ENCODE measurements around the gene VPS16. TPM values are rescaled to one million over a fixed set of nuclear protein-coding genes. Genes with fewer than 3 reads are reported as not detected.

VPS16 gene
- polyA plus RNA-seq, 1 donor from 2014 or later, result 117 TPM

DNA sequence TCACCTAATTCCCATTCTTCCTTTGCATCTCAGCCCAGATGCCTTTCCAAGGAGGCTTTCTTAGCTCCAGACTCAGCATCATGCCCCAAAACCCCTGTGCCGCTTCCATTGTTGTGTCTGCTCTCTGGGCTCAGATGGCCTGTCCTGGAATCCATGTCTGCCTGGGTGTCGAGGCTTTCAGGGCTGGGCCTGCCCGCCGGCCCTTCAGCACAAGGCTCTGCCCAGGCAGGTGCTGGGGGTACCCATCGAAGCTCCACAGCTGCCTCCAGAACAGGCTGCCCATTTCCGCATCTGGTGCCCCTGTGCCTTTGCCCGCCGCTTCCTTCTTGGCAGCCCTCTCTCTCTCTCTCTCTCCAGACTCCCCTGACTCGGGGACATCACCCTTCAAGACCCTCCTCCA is 41.3 kb upstream of the VPS16 start:
- H3K9ac ChIP-seq (ENCODE audit: low read length), result peak overlapping the region; percentile 63
- peak overlapping the region; percentile 75 for H3K4me3 ChIP-seq (ENCODE audit: low read length)
- H3K27ac ChIP-seq (ENCODE audit: low read length), result peak overlapping the region; percentile 29
- no peaks in the 10 kb centered on the region for H3K9me2 ChIP-seq (ENCODE audit: insufficient read depth, low read length)
- TF ChIP-seq EP300 (conservative IDR thresholded peaks at IDR 0.05; ENCODE audit: poor library complexity, severe bottlenecking) (no peak), SMC3 (conservative IDR thresholded peaks at IDR 0.05; ENCODE audit: poor library complexity) (no peak), REST (IDR thresholded peaks at IDR 0.05; ENCODE audit: borderline replicate concordance) (no peak), MXI1 (conservative IDR thresholded peaks at IDR 0.05; ENCODE audit: poor library complexity, severe bottlenecking) (no peak), TAF1 (IDR thresholded peaks at IDR 0.05; ENCODE audit: low read depth) (no peak), POLR2AphosphoS5 (IDR thresholded peaks at IDR 0.05) (no peak), RAD21 (conservative IDR thresholded peaks at IDR 0.05) (no peak), EZH2 (IDR thresholded peaks at IDR 0.05; ENCODE audit: borderline replicate concordance, insufficient read depth, low read length, poor library complexity, severe bottlenecking) (no peak)
- TF ChIP-seq, protein P1, sequence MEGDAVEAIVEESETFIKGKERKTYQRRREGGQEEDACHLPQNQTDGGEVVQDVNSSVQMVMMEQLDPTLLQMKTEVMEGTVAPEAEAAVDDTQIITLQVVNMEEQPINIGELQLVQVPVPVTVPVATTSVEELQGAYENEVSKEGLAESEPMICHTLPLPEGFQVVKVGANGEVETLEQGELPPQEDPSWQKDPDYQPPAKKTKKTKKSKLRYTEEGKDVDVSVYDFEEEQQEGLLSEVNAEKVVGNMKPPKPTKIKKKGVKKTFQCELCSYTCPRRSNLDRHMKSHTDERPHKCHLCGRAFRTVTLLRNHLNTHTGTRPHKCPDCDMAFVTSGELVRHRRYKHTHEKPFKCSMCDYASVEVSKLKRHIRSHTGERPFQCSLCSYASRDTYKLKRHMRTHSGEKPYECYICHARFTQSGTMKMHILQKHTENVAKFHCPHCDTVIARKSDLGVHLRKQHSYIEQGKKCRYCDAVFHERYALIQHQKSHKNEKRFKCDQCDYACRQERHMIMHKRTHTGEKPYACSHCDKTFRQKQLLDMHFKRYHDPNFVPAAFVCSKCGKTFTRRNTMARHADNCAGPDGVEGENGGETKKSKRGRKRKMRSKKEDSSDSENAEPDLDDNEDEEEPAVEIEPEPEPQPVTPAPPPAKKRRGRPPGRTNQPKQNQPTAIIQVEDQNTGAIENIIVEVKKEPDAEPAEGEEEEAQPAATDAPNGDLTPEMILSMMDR (IDR thresholded peaks at IDR 0.05; ENCODE audit: poor library complexity, severe bottlenecking), result no peak
- H3K27me3 ChIP-seq (ENCODE audit: insufficient read depth, low read depth, low read length), result peaks cover 45% of the 10 kb centered on the region
- H3K36me3 ChIP-seq (ENCODE audit: insufficient read depth, low read length), result no peaks in the 10 kb centered on the region
- H3F3A ChIP-seq (ENCODE audit: insufficient read depth, low read length, poor library complexity, severe bottlenecking), result no peaks in the 10 kb centered on the region
- H3K9me3 ChIP-seq (ENCODE audit: low read length), result no peaks in the 10 kb centered on the region
- peak overlapping the region; percentile 46 for H2AFZ ChIP-seq (ENCODE audit: low read depth, low read length)
- H3K79me2 ChIP-seq (replicated peaks; ENCODE audit: insufficient read depth, low read length), result no peaks in the 10 kb centered on the region
- H3K4me2 ChIP-seq (ENCODE audit: low read length), result peak overlapping the region; percentile 25
- H4K20me1 ChIP-seq (ENCODE audit: insufficient read depth), result no peaks in the 10 kb centered on the region

DNA sequence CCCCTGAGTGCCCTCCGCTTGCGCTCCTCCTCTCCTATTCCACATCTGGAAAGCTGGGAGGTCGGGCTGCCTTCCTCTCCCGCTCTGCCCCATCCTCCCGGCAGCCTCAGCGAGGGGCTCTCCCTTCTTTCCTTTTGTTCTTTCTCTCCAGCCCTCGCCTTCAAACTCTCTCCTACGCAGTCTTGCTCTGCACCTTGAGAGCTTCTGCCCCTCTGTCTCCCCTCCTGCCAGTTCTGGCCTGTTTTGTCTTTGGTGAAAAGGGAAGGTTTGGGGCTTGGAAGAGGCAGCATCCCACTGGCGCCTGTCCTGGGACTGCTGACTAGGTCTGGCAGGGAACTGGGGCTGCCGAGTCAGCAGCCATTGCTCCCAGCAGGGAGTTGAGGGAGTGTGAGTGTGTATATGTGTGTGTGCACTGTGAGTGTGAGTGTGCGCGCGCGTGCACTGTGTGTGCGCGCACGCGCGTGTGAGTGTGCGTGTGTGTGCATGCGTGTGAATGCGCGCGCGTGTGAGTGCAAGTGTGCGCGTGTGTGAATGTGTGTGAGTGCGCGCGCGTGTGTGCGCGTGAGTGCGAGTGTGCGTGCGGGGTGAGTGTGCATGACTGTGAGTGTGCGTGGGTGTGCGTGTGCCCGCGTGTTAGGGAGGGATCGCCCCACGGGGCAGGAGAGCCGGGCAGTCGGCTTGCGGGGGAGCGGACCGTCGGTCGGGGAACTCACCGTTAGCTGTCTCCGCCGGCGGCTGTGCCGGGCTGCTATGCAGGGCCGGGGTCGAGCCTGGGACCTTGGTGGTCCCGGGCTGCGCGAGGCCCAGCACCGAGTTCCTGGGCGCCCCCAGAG is 40.6 kb upstream of the VPS16 start:
- Histone ChIP-seq H4K20me1 (ENCODE audit: insufficient read depth) (no peaks in the 10 kb centered on the region), H3K4me2 (ENCODE audit: low read length) (peak overlapping the region; percentile 25), H3K27ac (ENCODE audit: low read length) (peak overlapping the region; percentile 29), H3K9me2 (ENCODE audit: insufficient read depth, low read length) (no peaks in the 10 kb centered on the region), H3F3A (ENCODE audit: insufficient read depth, low read length, poor library complexity, severe bottlenecking) (no peaks in the 10 kb centered on the region), H2AFZ (ENCODE audit: low read depth, low read length) (peak overlapping the region; percentile 46), H3K4me3 (ENCODE audit: low read length) (peak overlapping the region; percentile 75), H3K27me3 (ENCODE audit: insufficient read depth, low read depth, low read length) (peaks cover 51% of the 10 kb centered on the region), H3K9me3 (ENCODE audit: low read length) (no peaks in the 10 kb centered on the region), H3K9ac (ENCODE audit: low read length) (peak overlapping the region; percentile 63), H3K36me3 (ENCODE audit: insufficient read depth, low read length) (no peaks in the 10 kb centered on the region), H3K79me2 (replicated peaks; ENCODE audit: insufficient read depth, low read length) (no peaks in the 10 kb centered on the region)
- TF ChIP-seq, protein P1 (IDR thresholded peaks at IDR 0.05; ENCODE audit: poor library complexity, severe bottlenecking), result no peak
- TF ChIP-seq EP300 (conservative IDR thresholded peaks at IDR 0.05; ENCODE audit: poor library complexity, severe bottlenecking) (peak; percentile 10), REST (IDR thresholded peaks at IDR 0.05; ENCODE audit: borderline replicate concordance) (peak; percentile 87), MXI1 (conservative IDR thresholded peaks at IDR 0.05; ENCODE audit: poor library complexity, severe bottlenecking) (peak; percentile 37), POLR2AphosphoS5 (IDR thresholded peaks at IDR 0.05) (peak; percentile 82)

Data from neural cell (in vitro differentiated cells).